Thyroid gland (tissue), 4 donors: ENCODE data around the gene ANKRD12. TPM values are rescaled to one million over a fixed set of nuclear protein-coding genes. Genes with fewer than 3 reads are reported as not detected.
"Not testable (repeated sequence)": the region's sequence is repeated elsewhere in the genome, so short reads cannot be mapped to it uniquely, and the experiment has no call there.

ENCODE experiments used
- DNase-seq, 2 donors: peaks; one replicate each; pipeline ENCODE4 v3.0.0-alpha.2; 2019
- H3K27ac ChIP-seq, 3 donors: fragments of 200-600 bp; sonication (generic); 1 replicate in 2 of 3; 2 replicates in 1 of 3; pipeline ENCODE4 v1.5.1; 2016 to 2019; ENCODE audit warnings: mild to moderate bottlenecking in 1 of 3, moderate library complexity in 1 of 3
- H3K27me3 ChIP-seq: fragments of 200-600 bp; sonication (generic); one replicate; pipeline ENCODE4 v1.5.1; 2019
- H3K36me3 ChIP-seq, 2 donors: fragments of 200-600 bp; sonication (generic); one replicate each; pipeline ENCODE4 v1.5.1; 2016 to 2019
- H3K4me1 ChIP-seq, 2 donors: fragments of 200-600 bp; sonication (generic); one replicate each; pipeline ENCODE4 v1.5.1; 2017 to 2019
- H3K4me3 ChIP-seq, 3 donors: fragments of 200-600 bp; sonication (generic); replicated peaks in 1 of 3; 1 replicate in 2 of 3; 2 replicates in 1 of 3; pipeline ENCODE4 v1.5.1; 2016; ENCODE audit warnings: mild to moderate bottlenecking in 1 of 3
- H3K9me3 ChIP-seq: fragments of 200-600 bp; sonication (generic); one replicate; pipeline ENCODE4 v1.5.1; 2017
- CTCF ChIP-seq, 6 experiments: fragments of 200-600 bp in 3 of 6; fragments of 450-650 bp in 3 of 6; sonication (generic) in 3 of 6; IDR thresholded peaks; one replicate each; pipeline ENCODE4 v1.5.1; 2016 to 2019; ENCODE audit warnings: antibody characterized with exemption in 6 of 6, mild to moderate bottlenecking in 2 of 6, inconsistent platforms in 1 of 6, moderate library complexity in 1 of 6
- POLR2A ChIP-seq, 2 donors: fragments of 450-650 bp; IDR thresholded peaks; one replicate each; pipeline ENCODE4 v1.6.1; 2017; ENCODE audit warnings: antibody characterized with exemption in 2 of 2, mild to moderate bottlenecking in 2 of 2, moderate library complexity in 1 of 2
- WGBS, 2 donors: methylation state at CpG; one replicate each; pipeline ENCODE4 v1.1.5; 2017; 5-methylcytosine and 5-hydroxymethylcytosine counted together
- intact Hi-C: fragments of 100-400 bp; cut with DNase I; formaldehyde crosslinking; loops from one replicate; pipeline ENCODE4 v1.15.1; 2023
- total RNA-seq, 4 donors: library from RNA; depleted of rRNA; stranded (reverse); fragments of >200 nt; gene quantifications; one replicate each; pipeline ENCODE4 v1.2.3, GENCODE V29; 2016

ANKRD12 gene
- total RNA-seq, 4 donors from 2014 or later: 74.6 to 155 (median 109) TPM

DNA sequence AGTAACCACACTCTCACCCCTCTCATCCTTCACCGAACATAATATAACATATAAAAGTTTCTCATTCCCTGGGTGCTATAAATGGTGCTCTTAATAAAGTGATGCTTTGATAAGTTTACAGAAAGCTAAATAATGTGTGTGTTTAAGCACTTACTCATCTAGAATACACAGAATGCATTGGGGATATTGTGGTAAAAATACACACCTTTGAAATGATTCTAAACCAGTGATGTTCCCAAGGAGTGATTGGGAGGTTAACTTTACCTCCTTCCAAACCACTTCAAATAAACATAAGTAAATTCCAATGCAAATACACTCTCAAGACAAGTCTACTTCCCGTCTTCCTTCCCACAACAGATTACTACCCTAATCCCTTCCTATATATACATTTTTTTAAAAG lies 112.7 kb downstream of the ANKRD12 start:
- WGBS, 2 donors: 91 to 94% methylated on average over 2 of the region's 2 CpGs
- intact Hi-C loops: no loop called here
- TF ChIP-seq CTCF (IDR thresholded peaks at IDR 0.05) (no peak), POLR2A (IDR thresholded peaks at IDR 0.05) (no peak)
- Histone ChIP-seq H3K4me3 (no peak overlapping the region), H3K27me3 (no peaks in the 10 kb centered on the region), H3K4me1 (no peaks in the 10 kb centered on the region), H3K36me3 (no peaks in the 10 kb centered on the region), H3K9me3 (no peaks in the 10 kb centered on the region), H3K27ac (no peak overlapping the region)
- DNase-seq: no peak

DNA sequence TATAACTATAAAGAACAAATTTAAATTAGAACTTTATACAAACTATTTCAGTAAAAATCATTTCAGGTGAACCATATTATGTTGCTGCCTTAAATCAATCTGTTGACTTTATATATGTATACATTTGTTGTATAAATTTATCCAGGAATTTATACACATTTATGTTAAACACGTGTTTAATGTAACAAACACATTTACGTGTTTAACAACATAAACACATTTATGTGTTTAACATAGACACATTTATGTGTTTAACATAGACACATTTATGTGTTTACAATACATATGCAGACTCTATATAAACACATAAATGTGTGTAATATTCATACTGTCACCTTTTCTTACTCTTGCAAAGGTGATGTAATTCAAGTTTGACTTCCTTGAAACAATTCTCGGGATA lies 122.6 kb downstream of the ANKRD12 start:
- Histone ChIP-seq H3K36me3 (no peaks in the 10 kb centered on the region), H3K4me3 (no peak overlapping the region), H3K27ac (no peak overlapping the region), H3K4me1 (no peaks in the 10 kb centered on the region), H3K9me3 (no peaks in the 10 kb centered on the region), H3K27me3 (no peaks in the 10 kb centered on the region)
- 96 to 98% methylated on average over 3 of the region's 3 CpGs for WGBS, 2 donors
- no peak for DNase-seq
- no peak for TF ChIP-seq CTCF (IDR thresholded peaks at IDR 0.05)
- no peak for TF ChIP-seq POLR2A (IDR thresholded peaks at IDR 0.05)
- intact Hi-C loops: no loop called here

GRCh38 chr18:9260388-9261380 lies 124.1 kb downstream of the ANKRD12 start:
- Histone ChIP-seq H3K4me3 (no peak overlapping the region), H3K4me1 (no peaks in the 10 kb centered on the region), H3K36me3 (peaks cover 5 to 14% of the 10 kb centered on the region in 2 donors), H3K9me3 (no peaks in the 10 kb centered on the region), H3K27ac (no peak overlapping the region), H3K27me3 (no peaks in the 10 kb centered on the region)
- no peak for TF ChIP-seq CTCF (IDR thresholded peaks at IDR 0.05)
- TF ChIP-seq POLR2A (IDR thresholded peaks at IDR 0.05): no peak
- no peak for DNase-seq
- WGBS, 2 donors: 79 to 81% methylated on average over 4 of the region's 4 CpGs
- intact Hi-C loops: no loop called here

DNA sequence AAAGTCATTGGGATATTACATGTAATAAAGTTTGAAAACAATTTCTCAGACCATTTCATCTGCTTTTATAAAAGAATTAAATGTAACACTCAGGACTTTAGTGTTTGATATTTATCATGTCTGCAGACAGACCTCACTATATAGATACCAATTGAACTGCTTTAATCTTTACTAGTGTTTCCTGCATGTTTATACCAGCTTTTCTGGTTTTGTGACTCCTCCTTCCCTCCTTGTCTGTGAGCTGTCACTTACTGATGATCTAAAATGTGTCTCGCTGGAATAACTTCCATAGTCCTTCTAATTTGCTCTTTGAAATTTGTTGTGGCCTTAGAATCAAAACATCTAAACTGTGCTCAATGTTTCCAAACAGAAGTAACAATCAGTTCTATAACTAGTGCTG lies 126.7 kb downstream of the ANKRD12 start:
- intact Hi-C loops: no loop called here
- no peak for DNase-seq
- H3K36me3 ChIP-seq: peaks cover 5 to 14% of the 10 kb centered on the region in 2 donors
- H3K27ac ChIP-seq: no peak overlapping the region
- no peak for TF ChIP-seq CTCF (IDR thresholded peaks at IDR 0.05)
- no peak for TF ChIP-seq POLR2A (IDR thresholded peaks at IDR 0.05)
- 94 to 95% methylated on average over 1 of the region's 1 CpG for WGBS, 2 donors
- no peaks in the 10 kb centered on the region for H3K4me1 ChIP-seq
- H3K27me3 ChIP-seq: no peaks in the 10 kb centered on the region
- no peak overlapping the region for H3K4me3 ChIP-seq
- no peaks in the 10 kb centered on the region for H3K9me3 ChIP-seq

DNA sequence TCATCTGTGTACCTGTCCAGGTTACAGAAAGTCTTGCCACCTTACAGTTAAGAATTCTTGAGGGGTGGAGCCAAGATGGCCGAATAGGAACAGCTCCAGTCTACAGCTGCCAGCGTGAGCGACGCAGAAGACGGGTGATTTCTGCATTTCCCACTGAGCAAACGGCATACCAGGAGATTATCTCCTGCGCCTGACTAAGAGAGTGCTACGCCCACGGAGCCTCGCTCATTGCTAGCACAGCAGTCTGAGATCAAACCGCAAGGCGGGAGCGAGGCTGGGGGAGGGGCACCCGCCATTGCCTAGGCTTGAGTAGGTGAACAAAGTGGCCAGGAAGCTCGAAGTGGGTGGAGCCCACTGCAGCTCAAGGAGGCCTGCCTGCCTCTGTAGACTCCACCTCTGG lies 128.2 kb downstream of the ANKRD12 start:
- H3K27ac ChIP-seq, H3K9me3 ChIP-seq, H3K27me3 ChIP-seq, DNase-seq, H3K4me1 ChIP-seq, intact Hi-C loops, H3K4me3 ChIP-seq: not testable (repeated sequence)
- H3K36me3 ChIP-seq: peaks cover 5 to 14% of the 10 kb centered on the region in 2 donors
- 97% methylated on average over 15 of the region's 15 CpGs for WGBS, 2 donors
